Adrenal gland (tissue), 5 donors: ENCODE measurements around the gene DNM1.

Experiments
- POLR2A ChIP-seq, 2 donors: fragments of 450-650 bp; IDR thresholded peaks; one replicate each; pipeline ENCODE4 v1.6.1; 2017; ENCODE audit warnings: antibody characterized with exemption in 2 of 2, mild to moderate bottlenecking in 2 of 2, moderate library complexity in 1 of 2
- TF ChIP-seq, protein P1 (sequence below), 6 experiments: fragments of 450-650 bp in 4 of 6; fragments of 200-600 bp in 2 of 6; sonication (generic) in 1 of 6; IDR thresholded peaks; 1 replicate in 5 of 6; 2 replicates in 1 of 6; pipeline versions ENCODE4 v1.5.1 to v1.8.0; 2016 to 2021; ENCODE audit warnings: antibody characterized with exemption in 6 of 6, mild to moderate bottlenecking in 2 of 6, moderate library complexity in 1 of 6
- donor health status: DM: no; HTN: no; CAD: no.

DNA sequence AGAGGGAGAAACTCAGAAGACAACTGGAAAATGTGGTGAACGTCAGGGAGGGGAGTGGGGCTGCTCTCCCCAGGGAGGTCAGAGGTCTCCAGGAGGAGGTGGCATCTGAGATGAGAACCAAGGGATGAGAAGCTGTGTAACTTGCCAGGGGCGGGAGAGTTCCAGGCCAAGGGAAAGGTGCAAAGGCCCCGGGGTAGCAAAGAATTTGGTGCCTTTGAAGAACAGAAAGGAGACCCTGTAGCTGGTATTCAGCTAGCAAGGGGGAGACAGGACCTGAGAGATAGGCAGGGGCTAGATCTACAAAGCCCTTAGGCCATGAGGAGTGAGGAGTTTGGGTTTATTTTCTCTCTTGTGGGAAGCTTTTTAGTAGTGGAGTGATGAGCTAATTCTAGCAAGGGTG lies 3.3 kb downstream of the DNM1 start:
- TF ChIP-seq, protein P1, sequence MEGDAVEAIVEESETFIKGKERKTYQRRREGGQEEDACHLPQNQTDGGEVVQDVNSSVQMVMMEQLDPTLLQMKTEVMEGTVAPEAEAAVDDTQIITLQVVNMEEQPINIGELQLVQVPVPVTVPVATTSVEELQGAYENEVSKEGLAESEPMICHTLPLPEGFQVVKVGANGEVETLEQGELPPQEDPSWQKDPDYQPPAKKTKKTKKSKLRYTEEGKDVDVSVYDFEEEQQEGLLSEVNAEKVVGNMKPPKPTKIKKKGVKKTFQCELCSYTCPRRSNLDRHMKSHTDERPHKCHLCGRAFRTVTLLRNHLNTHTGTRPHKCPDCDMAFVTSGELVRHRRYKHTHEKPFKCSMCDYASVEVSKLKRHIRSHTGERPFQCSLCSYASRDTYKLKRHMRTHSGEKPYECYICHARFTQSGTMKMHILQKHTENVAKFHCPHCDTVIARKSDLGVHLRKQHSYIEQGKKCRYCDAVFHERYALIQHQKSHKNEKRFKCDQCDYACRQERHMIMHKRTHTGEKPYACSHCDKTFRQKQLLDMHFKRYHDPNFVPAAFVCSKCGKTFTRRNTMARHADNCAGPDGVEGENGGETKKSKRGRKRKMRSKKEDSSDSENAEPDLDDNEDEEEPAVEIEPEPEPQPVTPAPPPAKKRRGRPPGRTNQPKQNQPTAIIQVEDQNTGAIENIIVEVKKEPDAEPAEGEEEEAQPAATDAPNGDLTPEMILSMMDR (IDR thresholded peaks at IDR 0.05), result no peak
- no peak for TF ChIP-seq POLR2A (IDR thresholded peaks at IDR 0.05)
